OCI-LY1 (cell line): ENCODE measurements around the gene METTL21A.
"Not testable (repeated sequence)": the region's sequence is repeated elsewhere in the genome, so short reads cannot be mapped to it uniquely, and the experiment has no call there.

Experiments
- H2AFZ ChIP-seq: fragments of 200-600 bp; sonication (generic), shearing (Covaris generic); 2 replicates; pipeline ENCODE4 v1.6.0; 2014; ENCODE audit warnings: antibody characterized with exemption, mild to moderate bottlenecking, low read length
- H3F3A ChIP-seq: fragments of 200-600 bp; sonication (generic), shearing (Covaris generic); 2 replicates; pipeline ENCODE4 v1.6.0; 2014; ENCODE audit warnings: mild to moderate bottlenecking, antibody characterized with exemption, low read length, moderate library complexity; ENCODE audit not compliant: insufficient read depth
- H3K27ac ChIP-seq: fragments of 200-600 bp; sonication (generic); 2 replicates; pipeline ENCODE4 v1.5.1; 2014; ENCODE audit warnings: low read length, mixed run types, mild to moderate bottlenecking, low read depth; ENCODE audit not compliant: poor library complexity, severe bottlenecking
- H3K27me3 ChIP-seq: fragments of 200-600 bp; sonication (generic); 2 replicates; pipeline ENCODE4 v1.6.0; 2014; ENCODE audit warnings: antibody characterized with exemption, mild to moderate bottlenecking, low read length, moderate library complexity; ENCODE audit not compliant: insufficient read depth
- H3K36me3 ChIP-seq: fragments of 200-600 bp; sonication (generic); 2 replicates; pipeline ENCODE4 v1.6.1; 2014; ENCODE audit warnings: mild to moderate bottlenecking, antibody characterized with exemption, low read length, moderate library complexity, mixed read lengths; ENCODE audit not compliant: insufficient read depth
- H3K4me1 ChIP-seq: fragments of 200-600 bp; sonication (generic); 2 replicates; pipeline ENCODE4 v1.5.1; 2014; ENCODE audit warnings: mild to moderate bottlenecking, low read length, moderate library complexity; ENCODE audit not compliant: insufficient read depth, severe bottlenecking
- H3K4me2 ChIP-seq: fragments of 200-600 bp; sonication (generic), shearing (Covaris generic); 2 replicates; pipeline ENCODE4 v1.6.1; 2014; ENCODE audit warnings: low read length
- H3K4me3 ChIP-seq: fragments of 200-600 bp; sonication (generic); 2 replicates; pipeline ENCODE4 v1.5.1; 2014; ENCODE audit warnings: low read length, low read depth, mild to moderate bottlenecking, mixed read lengths; ENCODE audit not compliant: poor library complexity, severe bottlenecking
- H3K79me2 ChIP-seq: fragments of 200-600 bp; shearing (Covaris generic); 2 replicates; pipeline ENCODE4 v1.6.1; 2016; ENCODE audit warnings: mixed run types, low read length, mixed read lengths; ENCODE audit not compliant: insufficient read depth
- H3K9ac ChIP-seq: fragments of 200-600 bp; sonication (generic), shearing (Covaris generic); 2 replicates; pipeline ENCODE4 v1.6.1; 2014; ENCODE audit warnings: mild to moderate bottlenecking, low read length, mixed read lengths
- H3K9me2 ChIP-seq: fragments of 200-600 bp; sonication (generic), shearing (Covaris generic); 2 replicates; pipeline ENCODE4 v1.6.1; 2014; ENCODE audit warnings: low read depth, mild to moderate bottlenecking, low read length, mixed read lengths
- H3K9me3 ChIP-seq: fragments of 200-600 bp; shearing (Covaris generic); 2 replicates; pipeline ENCODE4 v1.6.1; 2014; ENCODE audit warnings: low read length, mixed read lengths
- H4K20me1 ChIP-seq: fragments of 200-600 bp; sonication (generic), shearing (Covaris generic); 2 replicates; pipeline ENCODE4 v1.6.0; 2016; ENCODE audit warnings: mild to moderate bottlenecking, low read length; ENCODE audit not compliant: insufficient read depth
- CTCF ChIP-seq: fragments of 200-600 bp; sonication (generic), shearing (Covaris generic); IDR thresholded peaks from 2 replicates; pipeline ENCODE4 v1.5.1; 2017; ENCODE audit warnings: mild to moderate bottlenecking, antibody characterized with exemption, low read length, moderate library complexity, mixed read lengths
- EZH2 ChIP-seq: fragments of 200-600 bp; sonication (generic), shearing (Covaris generic); IDR thresholded peaks from 2 replicates; pipeline ENCODE4 v1.8.0; 2017; ENCODE audit warnings: borderline replicate concordance, mixed run types, mild to moderate bottlenecking, antibody characterized with exemption, low read length, moderate library complexity, mixed read lengths

The METTL21A gene

DNA sequence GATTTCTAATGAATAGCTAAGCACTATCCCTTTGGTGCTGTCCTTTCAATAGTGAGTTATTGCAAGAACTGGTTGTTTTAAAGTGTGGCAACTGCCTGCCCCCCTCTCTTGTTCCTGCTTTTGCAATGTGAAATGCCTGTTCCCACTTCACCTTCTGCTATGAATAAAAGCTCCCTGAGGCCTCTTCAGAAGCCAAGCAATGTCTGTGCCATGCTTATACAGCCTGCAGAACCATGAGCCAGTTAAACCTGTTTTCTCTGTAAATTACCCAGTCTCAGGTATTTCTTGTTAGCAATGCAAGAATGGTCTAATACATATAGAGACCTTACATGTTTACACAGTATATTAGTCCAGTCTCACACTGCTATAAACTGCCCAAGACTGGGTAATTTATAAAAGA, 15.0 kb upstream of the METTL21A start:
- H3K27me3 ChIP-seq: peaks cover 4% of the 10 kb centered on the region; the same call in 1 of the 2 replicates
- H2AFZ ChIP-seq: no peak overlapping the region
- H3K9me3 ChIP-seq: peaks cover 3% of the 10 kb centered on the region; the same call in 1 of the 2 replicates
- no peak overlapping the region for H3K4me2 ChIP-seq
- no peaks in the 10 kb centered on the region; the same call in 1 of the 2 replicates for H3K36me3 ChIP-seq
- H3K9me2 ChIP-seq: no peaks in the 10 kb centered on the region
- TF ChIP-seq CTCF (no peak), EZH2 (no peak)
- no peak overlapping the region for H3K27ac ChIP-seq
- H4K20me1 ChIP-seq: no peaks in the 10 kb centered on the region
- H3K79me2 ChIP-seq: no peaks in the 10 kb centered on the region
- H3K4me1 ChIP-seq: no peaks in the 10 kb centered on the region
- H3F3A ChIP-seq: no peaks in the 10 kb centered on the region
- H3K4me3 ChIP-seq: no peak overlapping the region
- no peak overlapping the region for H3K9ac ChIP-seq

DNA sequence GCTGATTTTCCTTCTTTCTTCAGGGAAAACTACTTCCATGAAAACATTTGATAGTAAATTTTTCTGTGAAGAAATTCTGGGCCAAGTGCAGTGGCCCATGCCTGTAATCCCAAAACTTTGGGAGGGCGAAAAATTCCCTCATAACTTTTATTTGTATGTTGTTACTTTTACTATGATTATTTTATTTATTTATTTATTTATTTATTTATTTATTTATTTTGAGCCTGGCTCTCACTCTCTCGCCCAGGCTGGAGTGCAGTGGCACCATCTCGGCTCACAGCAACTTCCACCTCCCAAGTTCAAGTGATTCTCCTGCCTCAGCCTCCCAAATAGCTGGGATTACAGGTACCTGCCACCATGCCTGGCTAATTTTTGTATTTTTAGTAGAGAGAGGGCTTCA, 14.1 kb upstream of the METTL21A start:
- H3K4me1 ChIP-seq, H3K9me2 ChIP-seq, H3K4me3 ChIP-seq, H3K36me3 ChIP-seq, H3K27ac ChIP-seq, H3K27me3 ChIP-seq, H3F3A ChIP-seq, H4K20me1 ChIP-seq, H2AFZ ChIP-seq, H3K9ac ChIP-seq, H3K9me3 ChIP-seq, H3K4me2 ChIP-seq, H3K79me2 ChIP-seq: not testable (repeated sequence)

DNA sequence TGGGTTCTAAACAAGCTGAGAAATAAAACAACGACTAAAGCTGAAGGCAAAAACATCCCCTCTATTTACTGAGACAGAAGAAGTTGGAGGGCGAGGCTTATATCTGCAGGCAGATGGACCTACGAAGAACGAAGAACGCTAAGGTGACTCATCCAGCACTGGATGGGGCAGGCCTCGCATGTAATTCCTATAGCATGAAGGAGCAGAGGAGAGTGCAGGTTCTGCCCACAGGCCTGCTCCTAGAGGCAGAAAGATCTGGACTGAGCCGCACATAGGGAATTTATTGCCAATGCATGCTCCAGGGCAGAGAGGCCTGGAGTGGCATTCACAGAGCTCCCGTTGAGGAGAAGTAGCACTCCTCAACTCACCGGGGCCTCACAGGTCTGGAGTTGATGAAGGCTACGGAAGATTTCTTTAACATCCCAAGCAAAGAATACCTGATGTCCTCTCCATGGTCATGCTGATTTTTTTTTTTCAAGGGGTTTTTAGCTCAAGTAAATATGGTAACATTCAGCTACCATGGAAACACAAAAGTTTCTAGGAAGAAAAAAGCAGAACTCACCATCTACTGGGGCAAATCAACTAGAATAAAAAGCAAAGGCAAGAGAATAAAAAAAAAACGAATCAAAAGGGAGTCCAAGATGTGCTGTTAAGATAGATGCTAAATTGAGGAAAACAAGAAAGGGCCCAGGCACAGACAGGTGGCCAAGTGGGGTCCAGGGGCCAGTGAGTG, 10.4 kb upstream of the METTL21A start:
- TF ChIP-seq EZH2 (no peak), CTCF (no peak)
- Histone ChIP-seq H3K4me2 (no peak overlapping the region), H2AFZ (no peak overlapping the region), H3K9ac (no peak overlapping the region), H3K4me1 (no peaks in the 10 kb centered on the region), H4K20me1 (no peaks in the 10 kb centered on the region), H3K27ac (no peak overlapping the region), H3K79me2 (no peaks in the 10 kb centered on the region), H3K9me3 (peaks cover 3% of the 10 kb centered on the region; the same call in 1 of the 2 replicates), H3K36me3 (no peaks in the 10 kb centered on the region), H3K9me2 (no peaks in the 10 kb centered on the region), H3K27me3 (no peaks in the 10 kb centered on the region), H3F3A (no peaks in the 10 kb centered on the region), H3K4me3 (no peak overlapping the region)

- Histone ChIP-seq H3K79me2 (no peaks in the 10 kb centered on the region), H3K4me3 (no peak overlapping the region), H4K20me1 (no peaks in the 10 kb centered on the region), H3K9me2 (no peaks in the 10 kb centered on the region), H3K36me3 (no peaks in the 10 kb centered on the region), H2AFZ (no peak overlapping the region), H3K9ac (no peak overlapping the region), H3F3A (no peaks in the 10 kb centered on the region), H3K27ac (no peak overlapping the region), H3K27me3 (no peaks in the 10 kb centered on the region), H3K9me3 (no peaks in the 10 kb centered on the region), H3K4me1 (no peaks in the 10 kb centered on the region), H3K4me2 (no peak overlapping the region)
- TF ChIP-seq CTCF (no peak), EZH2 (no peak)
These were observed 8.5 kb upstream of the METTL21A start for GRCh38 chr2:207633686-207634085.
